ENCODE data around the gene KNDC1.

Gene KNDC1

DNA sequence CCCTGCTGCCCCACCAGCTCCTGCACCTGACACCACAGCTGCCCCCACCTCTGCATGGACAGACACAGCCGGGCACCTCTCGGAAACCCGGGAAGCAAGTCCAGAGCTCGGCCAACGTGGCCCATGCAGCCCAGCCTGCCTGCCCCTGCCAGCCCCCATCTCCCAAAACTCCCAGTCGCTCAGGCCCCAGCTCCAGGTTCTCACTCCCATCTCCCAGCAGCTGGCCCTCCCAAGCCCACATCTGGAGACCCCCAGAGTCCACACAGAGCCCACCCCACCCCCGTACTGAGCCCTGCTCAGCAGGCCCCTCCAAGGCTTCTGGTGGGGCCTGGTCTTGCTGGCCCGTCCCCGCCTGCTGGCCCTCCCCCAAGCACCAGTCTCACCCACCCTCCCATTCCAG, 37.8 kb downstream of the KNDC1 start:
- TF ChIP-seq GATA1 (IDR thresholded peaks at IDR 0.05; ENCODE audit: low read depth, low read length) = no peak
- TF ChIP-seq POLR2A (IDR thresholded peaks at IDR 0.05; ENCODE audit: low read length) = no peak
- DNase-seq = no peak

DNA sequence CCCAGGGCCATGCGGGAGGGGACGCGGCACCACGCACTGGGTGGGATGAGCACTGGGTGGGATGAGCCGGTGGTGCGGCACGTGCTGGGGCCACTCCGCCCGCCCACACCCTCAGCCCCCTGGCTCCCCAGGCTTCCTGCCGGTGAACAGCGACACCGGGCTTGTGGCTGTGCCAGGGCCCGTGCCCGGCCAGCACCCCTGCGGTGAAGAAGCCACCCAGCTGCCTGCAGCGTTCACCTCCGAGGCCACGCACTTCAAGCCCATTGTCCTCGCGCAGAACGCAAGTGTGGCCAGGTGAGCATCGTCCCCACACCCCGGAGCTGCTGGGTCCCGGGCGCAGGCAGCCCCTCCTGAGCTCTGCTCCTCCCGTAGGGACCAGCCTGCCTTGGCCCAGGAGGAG, 38.2 kb downstream of the KNDC1 start:
- no peak for DNase-seq
- TF ChIP-seq GATA1 (IDR thresholded peaks at IDR 0.05; ENCODE audit: low read depth, low read length) = no peak
- TF ChIP-seq POLR2A (IDR thresholded peaks at IDR 0.05; ENCODE audit: low read length) = no peak

DNA sequence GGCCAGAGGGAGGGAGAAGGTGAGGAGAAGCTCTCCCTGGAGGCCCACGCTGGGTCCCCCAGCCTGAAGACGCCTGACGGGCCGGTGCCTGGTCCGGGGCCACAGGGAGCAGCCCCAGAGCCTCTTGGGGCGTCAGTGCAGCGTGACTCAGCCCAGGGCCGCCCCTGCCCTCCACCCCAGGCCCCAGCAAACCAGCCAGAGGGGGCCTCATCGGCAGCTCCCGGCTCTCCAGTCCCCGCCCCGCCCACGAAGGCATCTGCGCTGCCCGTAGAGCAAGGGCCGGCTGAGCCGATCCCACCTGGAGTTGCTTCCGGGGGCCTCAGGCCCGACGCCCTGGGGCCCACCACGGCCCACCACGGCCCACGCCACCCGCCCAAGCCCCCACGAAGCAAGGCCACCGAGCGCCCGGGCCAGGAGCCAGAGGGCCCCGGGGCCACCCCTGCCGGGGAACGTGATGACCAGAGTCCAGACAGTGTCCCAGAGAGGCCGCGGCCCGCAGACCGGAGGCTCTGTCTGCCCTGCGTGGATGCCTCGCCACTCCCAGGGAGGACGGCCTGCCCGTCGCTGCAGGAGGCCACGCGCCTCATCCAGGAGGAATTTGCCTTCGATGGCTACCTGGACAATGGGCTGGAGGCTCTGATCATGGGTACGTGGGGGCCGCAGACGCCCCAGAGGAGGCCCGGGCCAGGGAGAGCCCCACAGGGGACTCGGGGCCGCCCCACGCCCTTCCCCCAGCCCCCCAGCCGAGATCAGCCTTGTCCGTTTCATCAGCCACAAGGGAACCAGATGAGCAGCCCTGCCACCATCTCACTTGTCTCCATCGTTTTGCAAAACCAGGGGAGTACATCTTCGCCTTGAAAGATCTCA, 38.8 kb downstream of the KNDC1 start:
- no peak for DNase-seq
- TF ChIP-seq GATA1 (IDR thresholded peaks at IDR 0.05; ENCODE audit: low read depth, low read length) = no peak
- no peak for TF ChIP-seq POLR2A (IDR thresholded peaks at IDR 0.05; ENCODE audit: low read length)

DNA sequence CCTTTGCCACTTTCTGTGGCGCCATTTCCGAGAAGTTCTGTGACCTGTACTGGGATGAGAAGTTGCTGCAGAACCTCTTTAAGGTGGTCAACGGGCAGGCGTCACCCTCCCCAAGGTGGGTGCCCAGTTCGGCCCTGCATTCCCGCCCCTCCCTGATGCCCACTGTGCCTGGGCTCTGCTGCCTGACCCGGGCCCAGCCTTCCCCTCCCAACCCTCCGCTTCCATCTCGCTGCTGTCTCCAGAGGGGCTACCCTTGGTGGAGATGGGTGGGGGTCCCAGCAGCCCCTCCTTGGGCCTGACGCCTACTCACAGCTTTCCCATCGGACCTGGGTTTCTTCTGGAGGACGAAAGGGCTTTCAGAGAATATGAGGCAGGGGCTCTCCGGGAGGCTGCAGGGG, 39.5 kb downstream of the KNDC1 start:
- DNase-seq = no peak
- TF ChIP-seq GATA1 (IDR thresholded peaks at IDR 0.05; ENCODE audit: low read depth, low read length) (no peak), POLR2A (IDR thresholded peaks at IDR 0.05; ENCODE audit: low read length) (no peak)

DNA sequence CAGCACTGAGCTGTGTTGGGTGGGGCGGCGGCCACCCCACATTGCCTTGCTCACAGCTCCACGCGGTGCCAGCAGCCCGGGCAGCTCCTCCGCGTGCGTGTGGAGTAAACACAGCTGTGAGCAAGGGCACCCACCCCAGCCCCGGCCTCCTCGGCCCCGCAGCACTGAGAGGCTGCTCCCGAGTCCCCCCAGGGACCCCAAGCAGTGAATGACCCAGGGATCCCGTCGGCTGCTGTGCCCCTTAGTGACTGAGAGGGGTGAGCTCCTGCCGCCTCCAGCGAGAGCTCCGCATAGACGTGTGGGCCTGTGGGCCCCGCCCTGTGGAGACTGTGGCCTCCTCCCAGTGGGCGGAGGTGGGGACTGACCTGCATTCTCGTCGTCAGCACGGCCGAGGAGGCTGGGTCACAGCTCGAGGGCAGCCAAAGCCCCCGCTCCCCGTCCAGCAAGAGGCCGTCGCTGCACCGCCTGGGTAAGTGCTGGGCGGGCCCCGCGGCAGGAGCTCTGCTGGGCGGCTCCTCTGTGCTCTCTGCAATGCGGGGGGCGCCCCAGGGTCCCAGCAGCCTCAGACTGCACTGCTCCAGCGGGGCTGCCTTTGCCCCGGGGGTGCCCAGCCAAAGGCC, 40.1 kb downstream of the KNDC1 start:
- TF ChIP-seq GATA1 (IDR thresholded peaks at IDR 0.05; ENCODE audit: low read depth, low read length) = no peak
- TF ChIP-seq POLR2A (IDR thresholded peaks at IDR 0.05; ENCODE audit: low read length) = no peak
- no peak for DNase-seq

DNA sequence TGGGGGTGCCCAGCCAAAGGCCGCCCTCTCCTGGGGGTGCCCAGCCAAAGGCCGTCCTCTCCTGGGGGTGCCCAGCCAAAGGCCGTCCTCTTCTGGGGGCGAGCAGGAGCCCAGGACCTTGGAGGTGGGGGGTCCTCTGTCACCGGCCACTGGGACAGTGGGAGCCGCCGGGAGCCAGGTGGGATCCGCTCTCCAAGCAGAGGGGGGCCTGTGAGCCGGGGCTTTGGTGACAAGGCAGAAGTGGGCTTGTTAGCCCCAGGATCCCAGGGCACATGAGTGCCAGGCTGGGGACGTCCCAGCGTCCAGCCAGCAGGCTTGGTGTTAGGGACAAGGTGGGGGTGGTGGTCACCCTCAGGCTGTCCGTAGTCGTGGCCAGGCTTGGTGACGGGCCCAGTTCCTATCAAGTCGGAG, 40.6 kb downstream of the KNDC1 start:
- TF ChIP-seq POLR2A (IDR thresholded peaks at IDR 0.05; ENCODE audit: low read length) (no peak), GATA1 (IDR thresholded peaks at IDR 0.05; ENCODE audit: low read depth, low read length) (no peak)
- no peak for DNase-seq

DNA sequence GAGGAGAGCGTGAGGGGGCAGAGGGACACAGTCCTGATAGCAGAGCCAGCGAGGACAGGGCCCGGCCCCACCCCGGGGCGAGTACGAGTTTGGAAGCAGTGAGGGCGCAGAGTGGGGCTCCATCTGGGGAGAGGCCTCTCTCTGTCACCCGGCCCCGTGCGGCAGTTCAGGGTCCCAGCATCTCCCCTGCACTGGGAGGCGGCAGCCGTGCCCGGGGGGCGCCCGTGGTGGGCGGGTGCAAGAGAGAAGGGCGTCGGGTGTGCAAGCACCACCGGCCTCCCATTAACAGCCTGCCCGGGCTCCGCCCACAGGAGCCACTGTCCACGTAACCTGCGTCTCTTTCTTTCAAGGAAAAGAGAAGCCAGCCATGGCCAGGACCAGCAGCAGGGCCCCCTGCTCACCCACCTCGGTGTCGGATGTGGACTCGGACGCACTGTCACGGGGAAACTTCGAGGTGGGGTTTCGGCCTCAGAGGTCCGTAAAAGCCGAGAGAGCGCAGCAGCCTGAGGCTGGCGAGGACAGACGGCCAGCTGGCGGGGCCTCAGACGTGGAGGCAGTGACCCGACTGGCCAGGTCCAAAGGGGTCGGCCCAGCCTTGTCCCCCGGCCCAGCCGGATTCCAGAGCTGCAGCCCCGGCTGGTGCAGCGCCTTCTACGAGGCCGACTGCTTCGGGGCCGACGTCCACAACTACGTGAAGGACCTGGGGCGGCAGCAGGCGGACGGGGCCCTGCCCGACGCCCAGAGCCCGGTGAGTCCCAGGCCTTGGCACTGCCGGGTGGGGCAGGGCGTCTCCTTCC, 41.3 kb downstream of the KNDC1 start:
- TF ChIP-seq POLR2A (IDR thresholded peaks at IDR 0.05; ENCODE audit: low read length) = no peak
- TF ChIP-seq GATA1 (IDR thresholded peaks at IDR 0.05; ENCODE audit: low read depth, low read length) = no peak

DNA sequence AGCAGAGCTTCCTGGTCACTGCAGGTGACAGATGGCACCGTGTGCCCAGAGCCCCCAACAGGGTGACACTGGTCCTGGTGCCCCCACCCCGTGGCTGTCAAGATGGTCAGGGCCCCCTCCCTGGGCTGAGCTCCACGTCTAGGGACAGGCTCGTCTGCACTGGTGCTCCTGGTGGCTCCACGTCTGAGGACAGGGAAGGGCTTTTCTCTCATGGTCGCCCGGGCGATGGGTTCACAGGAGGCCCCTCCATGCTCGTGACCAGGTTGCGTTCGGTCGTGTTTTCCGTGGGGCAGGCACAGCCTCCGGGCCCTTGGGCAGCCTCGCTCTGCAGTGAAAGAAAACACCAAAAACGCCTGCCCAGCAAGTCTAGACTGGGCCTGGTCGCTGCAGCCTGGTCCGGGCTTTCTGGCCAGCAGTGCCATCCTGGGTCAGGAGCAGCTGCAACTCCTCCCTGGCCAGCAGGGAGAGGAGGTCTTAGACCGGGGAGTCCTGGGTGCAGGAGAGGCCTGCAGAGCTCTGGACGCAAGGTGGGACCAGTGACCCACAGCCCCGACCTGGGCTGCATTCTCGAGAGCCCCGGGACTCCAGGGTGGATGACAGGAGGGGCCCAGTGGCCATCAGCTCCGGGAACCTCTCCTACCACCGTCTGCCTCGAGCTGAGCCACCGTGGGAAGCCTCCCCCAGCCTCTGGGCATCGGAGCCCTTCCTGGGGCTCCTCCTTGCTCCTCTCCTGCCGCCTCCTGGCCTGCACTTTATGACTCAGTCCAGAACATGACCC, 42.1 kb downstream of the KNDC1 start:
- TF ChIP-seq GATA1 (IDR thresholded peaks at IDR 0.05; ENCODE audit: low read depth, low read length) (no peak), POLR2A (IDR thresholded peaks at IDR 0.05; ENCODE audit: low read length) (no peak)
- DNase-seq = no peak

More for the DNA sequence above, 41.3 kb downstream of the KNDC1 start:
- no peak for DNase-seq

DNA sequence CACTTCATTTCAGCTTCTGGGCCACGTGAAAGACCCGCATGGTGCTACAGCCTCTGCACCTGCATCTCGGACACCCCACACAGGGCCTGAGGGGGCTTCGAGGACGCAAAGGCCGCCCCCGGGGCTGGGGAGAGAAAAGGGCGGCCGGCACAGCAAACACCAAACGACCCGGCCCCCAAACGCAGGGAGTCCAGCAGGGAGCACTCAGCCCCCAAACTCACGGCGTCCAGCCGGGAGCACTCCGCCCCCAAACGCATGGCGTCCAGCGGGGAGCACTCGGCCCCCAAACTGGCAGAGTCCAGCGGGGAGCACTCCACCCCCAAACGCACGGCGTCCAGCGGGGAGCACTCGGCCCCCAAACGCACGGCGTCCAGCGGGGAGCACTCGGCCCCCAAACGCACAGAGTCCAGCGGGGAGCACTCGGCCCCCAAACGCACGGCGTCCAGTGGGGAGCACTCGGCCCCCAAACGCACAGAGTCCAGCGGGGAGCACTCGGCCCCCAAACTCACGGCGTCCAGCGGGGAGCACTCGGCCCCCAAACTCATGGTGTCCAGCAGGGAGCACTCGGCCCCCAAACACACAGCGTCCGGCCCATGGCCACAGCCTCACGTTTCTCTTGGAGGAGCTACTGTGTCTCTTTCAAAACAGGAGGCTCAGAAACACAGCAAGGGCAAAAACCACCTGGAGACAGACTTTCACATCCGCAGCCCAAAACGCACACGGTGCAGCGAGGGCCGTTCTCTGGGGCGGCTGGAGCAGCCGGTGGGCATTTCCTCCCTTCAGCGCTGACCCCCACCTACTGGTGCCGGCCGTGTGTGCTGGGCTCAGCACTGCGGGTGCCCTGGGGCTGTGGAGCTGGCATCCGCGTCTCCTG, 43.0 kb downstream of the KNDC1 start:
- no peak for DNase-seq
- no peak for TF ChIP-seq POLR2A (IDR thresholded peaks at IDR 0.05; ENCODE audit: low read length)
- no peak for TF ChIP-seq GATA1 (IDR thresholded peaks at IDR 0.05; ENCODE audit: low read depth, low read length)

DNA sequence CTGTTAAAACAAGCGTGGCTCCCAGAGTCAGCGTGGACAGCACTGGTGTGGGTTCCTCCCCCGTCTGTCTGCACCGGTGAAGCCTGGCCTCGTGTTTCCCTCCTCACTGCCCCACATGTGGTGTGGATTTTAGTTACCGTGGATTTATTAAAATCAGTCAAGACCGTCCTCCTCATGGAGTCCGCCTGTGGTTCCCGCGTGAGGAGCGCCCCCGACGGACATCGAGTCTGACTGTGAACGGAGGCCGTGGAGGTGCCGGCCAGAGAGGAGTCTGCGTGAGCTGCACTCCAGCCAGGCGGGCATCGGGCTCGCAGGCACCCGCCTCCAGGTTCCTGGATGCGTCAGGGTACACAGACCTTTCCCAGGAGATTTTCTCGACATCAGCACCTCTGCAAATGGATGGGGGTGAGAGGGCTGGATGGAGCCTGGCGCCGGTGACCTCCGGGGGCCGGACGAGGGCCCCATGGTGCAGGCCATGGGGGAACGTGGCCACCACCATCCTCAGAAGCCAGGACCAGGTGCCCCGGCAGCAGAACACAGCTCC, 43.7 kb downstream of the KNDC1 start:
- TF ChIP-seq GATA1 (IDR thresholded peaks at IDR 0.05; ENCODE audit: low read depth, low read length) = no peak
- TF ChIP-seq POLR2A (IDR thresholded peaks at IDR 0.05; ENCODE audit: low read length) = no peak
- DNase-seq = no peak

DNA sequence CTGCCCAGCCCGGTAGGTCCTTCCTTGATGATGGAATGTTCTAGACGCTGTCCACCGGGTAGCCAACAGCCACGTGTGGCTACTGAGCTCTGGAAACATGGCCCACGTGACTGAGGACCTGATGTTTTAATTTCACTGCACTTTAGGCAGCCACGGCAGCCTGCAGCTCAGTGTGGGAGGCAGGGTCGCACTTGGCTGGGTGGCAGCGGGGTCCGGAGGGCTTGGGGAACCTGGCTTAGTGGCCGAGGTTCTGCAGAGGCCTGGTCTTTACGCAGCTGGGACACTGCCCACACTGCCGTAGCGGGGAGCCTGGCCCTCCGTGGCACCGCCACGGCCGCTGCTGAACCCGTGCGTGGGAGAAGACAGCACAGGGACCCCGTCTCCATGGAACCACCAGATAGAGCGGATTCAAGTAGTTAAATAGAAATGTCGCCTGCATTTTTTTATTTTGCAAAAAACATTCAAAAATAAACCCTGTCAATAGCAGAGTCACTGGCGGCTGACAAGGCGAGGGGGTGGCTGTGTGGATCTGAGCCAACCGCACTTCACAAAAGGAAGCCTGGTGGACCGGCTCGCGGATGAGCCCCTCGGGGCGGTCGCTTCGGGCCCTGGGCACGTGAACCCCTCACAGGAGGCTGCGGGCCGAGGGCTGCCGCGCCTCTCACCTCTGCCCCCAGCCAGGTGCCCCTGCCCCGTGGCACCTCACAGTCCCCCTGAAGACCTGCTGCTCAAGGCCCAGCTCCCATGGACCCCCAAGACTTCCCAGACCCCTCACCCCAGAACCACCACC, 44.4 kb downstream of the KNDC1 start:
- DNase-seq = no peak
- no peak for TF ChIP-seq POLR2A (IDR thresholded peaks at IDR 0.05; ENCODE audit: low read length)

DNA sequence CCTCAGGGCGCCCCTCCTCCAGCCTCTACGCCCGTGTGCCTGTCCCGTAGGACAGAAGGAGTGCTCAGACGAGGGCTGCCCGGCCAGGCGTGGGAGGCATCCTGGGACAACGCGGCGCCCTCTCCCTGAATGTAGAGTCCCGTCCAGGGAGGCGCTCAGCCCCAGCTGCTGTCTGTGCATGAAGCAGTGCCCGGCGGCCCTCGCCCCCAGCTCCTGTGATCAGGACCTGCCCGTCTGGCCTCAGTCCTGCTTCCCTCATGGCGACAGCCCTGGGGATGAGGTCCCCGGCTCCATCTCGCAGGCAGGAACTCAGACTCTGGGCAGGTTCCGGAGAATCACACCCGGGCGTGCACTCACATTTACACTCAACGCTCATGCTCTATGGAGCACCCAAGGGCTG, 45.1 kb downstream of the KNDC1 start:
- no peak for DNase-seq
- TF ChIP-seq POLR2A (IDR thresholded peaks at IDR 0.05; ENCODE audit: low read length) (no peak), GATA1 (IDR thresholded peaks at IDR 0.05; ENCODE audit: low read depth, low read length) (no peak)

Measured in erythroblast (primary cell).